ENCODE measurements around the gene SULF2.

Gene SULF2

GRCh38 chr20:47765691-47766594 is 19.3 kb downstream of the SULF2 start:
- peaks cover 11% of the 10 kb centered on the region for H3K27me3 Mint-ChIP-seq
- no peaks in the 10 kb centered on the region for H3K4me1 Mint-ChIP-seq
- H3K36me3 Mint-ChIP-seq (ENCODE audit: low read depth) = no peaks in the 10 kb centered on the region
- H3K9me3 Mint-ChIP-seq = peaks cover 5% of the 10 kb centered on the region
- ATAC-seq (no peak), DNase-seq (no peak)
- no peak overlapping the region for H3K27ac Mint-ChIP-seq
- no peak overlapping the region for H3K4me3 Mint-ChIP-seq

- DNase-seq (no peak), ATAC-seq (no peak)
- peaks cover 14% of the 10 kb centered on the region for H3K27me3 Mint-ChIP-seq
- no peak overlapping the region for H3K27ac Mint-ChIP-seq
- no peaks in the 10 kb centered on the region for H3K4me1 Mint-ChIP-seq
- no peaks in the 10 kb centered on the region for H3K36me3 Mint-ChIP-seq (ENCODE audit: low read depth)
- H3K4me3 Mint-ChIP-seq = no peak overlapping the region
- H3K9me3 Mint-ChIP-seq = peaks cover 2% of the 10 kb centered on the region
Measured at GRCh38 chr20:47765271-47765670, 20.0 kb downstream of the SULF2 start.

GRCh38 chr20:47764154-47764733 is 21.0 kb downstream of the SULF2 start:
- peaks cover 14% of the 10 kb centered on the region for H3K27me3 Mint-ChIP-seq
- H3K27ac Mint-ChIP-seq = no peak overlapping the region
- no peaks in the 10 kb centered on the region for H3K36me3 Mint-ChIP-seq (ENCODE audit: low read depth)
- H3K4me3 Mint-ChIP-seq = no peak overlapping the region
- no peak for DNase-seq
- no peaks in the 10 kb centered on the region for H3K4me1 Mint-ChIP-seq
- H3K9me3 Mint-ChIP-seq = no peaks in the 10 kb centered on the region
- no peak for ATAC-seq

- no peak for DNase-seq
- H3K27ac Mint-ChIP-seq = no peak overlapping the region
Measured at GRCh38 chr20:47762699-47763268, 22.5 kb downstream of the SULF2 start.

GRCh38 chr20:47761482-47762047 is 23.7 kb downstream of the SULF2 start:
- Mint-ChIP-seq H3K4me3 (no peak overlapping the region), H3K27me3 (peaks cover 20% of the 10 kb centered on the region), H3K4me1 (no peaks in the 10 kb centered on the region), H3K9me3 (no peaks in the 10 kb centered on the region), H3K36me3 (ENCODE audit: low read depth) (no peaks in the 10 kb centered on the region), H3K27ac (no peak overlapping the region)
- ATAC-seq (no peak), DNase-seq (no peak)

More at GRCh38 chr20:47762699-47763268, 22.5 kb downstream of the SULF2 start:
- Mint-ChIP-seq H3K4me1 (no peaks in the 10 kb centered on the region), H3K27me3 (peaks cover 20% of the 10 kb centered on the region), H3K36me3 (ENCODE audit: low read depth) (no peaks in the 10 kb centered on the region), H3K4me3 (no peak overlapping the region), H3K9me3 (no peaks in the 10 kb centered on the region)
- no peak for ATAC-seq

- no peak overlapping the region for H3K4me3 Mint-ChIP-seq
- DNase-seq (no peak), ATAC-seq (no peak)
- H3K4me1 Mint-ChIP-seq = no peaks in the 10 kb centered on the region
- H3K9me3 Mint-ChIP-seq = no peaks in the 10 kb centered on the region
- no peak overlapping the region for H3K27ac Mint-ChIP-seq
- peaks cover 20% of the 10 kb centered on the region for H3K27me3 Mint-ChIP-seq
- no peaks in the 10 kb centered on the region for H3K36me3 Mint-ChIP-seq (ENCODE audit: low read depth)
Measured at GRCh38 chr20:47760686-47761481, 24.4 kb downstream of the SULF2 start.

GRCh38 chr20:47758517-47759450 is 26.5 kb downstream of the SULF2 start:
- no peaks in the 10 kb centered on the region for H3K4me1 Mint-ChIP-seq
- no peak for ATAC-seq
- H3K27ac Mint-ChIP-seq = no peak overlapping the region
- no peaks in the 10 kb centered on the region for H3K36me3 Mint-ChIP-seq (ENCODE audit: low read depth)
- H3K9me3 Mint-ChIP-seq = no peaks in the 10 kb centered on the region
- H3K4me3 Mint-ChIP-seq = no peak overlapping the region
- DNase-seq = no peak
- peaks cover 17% of the 10 kb centered on the region for H3K27me3 Mint-ChIP-seq

- no peak for ATAC-seq
- no peak for DNase-seq
- no peaks in the 10 kb centered on the region for H3K4me1 Mint-ChIP-seq
- H3K9me3 Mint-ChIP-seq = no peaks in the 10 kb centered on the region
- H3K36me3 Mint-ChIP-seq (ENCODE audit: low read depth) = no peaks in the 10 kb centered on the region
- H3K27me3 Mint-ChIP-seq = peaks cover 17% of the 10 kb centered on the region
- no peak overlapping the region for H3K27ac Mint-ChIP-seq
- H3K4me3 Mint-ChIP-seq = no peak overlapping the region
Measured at GRCh38 chr20:47757145-47758035, 27.9 kb downstream of the SULF2 start.

- Mint-ChIP-seq H3K27me3 (peaks cover 6% of the 10 kb centered on the region), H3K9me3 (no peaks in the 10 kb centered on the region), H3K27ac (no peak overlapping the region), H3K4me1 (no peaks in the 10 kb centered on the region), H3K36me3 (ENCODE audit: low read depth) (no peaks in the 10 kb centered on the region), H3K4me3 (no peak overlapping the region)
- ATAC-seq (no peak), DNase-seq (no peak)
Measured at GRCh38 chr20:47754946-47755652, 30.2 kb downstream of the SULF2 start.

GRCh38 chr20:47754388-47754715 is 30.9 kb downstream of the SULF2 start:
- H3K36me3 Mint-ChIP-seq (ENCODE audit: low read depth) = no peaks in the 10 kb centered on the region
- H3K4me3 Mint-ChIP-seq = no peak overlapping the region

GRCh38 chr20:47753576-47754387 is 31.5 kb downstream of the SULF2 start:
- H3K4me1 Mint-ChIP-seq = peaks cover 2% of the 10 kb centered on the region
- H3K27ac Mint-ChIP-seq = no peak overlapping the region
- no peak overlapping the region for H3K4me3 Mint-ChIP-seq
- H3K9me3 Mint-ChIP-seq = no peaks in the 10 kb centered on the region
- no peaks in the 10 kb centered on the region for H3K36me3 Mint-ChIP-seq (ENCODE audit: low read depth)
- ATAC-seq (no peak), DNase-seq (no peak)
- peaks cover 3% of the 10 kb centered on the region for H3K27me3 Mint-ChIP-seq

More at GRCh38 chr20:47754388-47754715, 30.9 kb downstream of the SULF2 start:
- peaks cover 6% of the 10 kb centered on the region for H3K27me3 Mint-ChIP-seq
- DNase-seq (no peak), ATAC-seq (no peak)
- H3K4me1 Mint-ChIP-seq = no peaks in the 10 kb centered on the region
- no peaks in the 10 kb centered on the region for H3K9me3 Mint-ChIP-seq
- H3K27ac Mint-ChIP-seq = no peak overlapping the region

GRCh38 chr20:47751449-47751848 is 33.8 kb downstream of the SULF2 start:
- no peak overlapping the region for H3K4me3 Mint-ChIP-seq
- no peaks in the 10 kb centered on the region for H3K27me3 Mint-ChIP-seq
- ATAC-seq (no peak), DNase-seq (no peak)
- no peaks in the 10 kb centered on the region for H3K9me3 Mint-ChIP-seq
- no peak overlapping the region for H3K27ac Mint-ChIP-seq
- no peaks in the 10 kb centered on the region for H3K36me3 Mint-ChIP-seq (ENCODE audit: low read depth)
- H3K4me1 Mint-ChIP-seq = peaks cover 8% of the 10 kb centered on the region
